PFSK-1 (cell line): ENCODE results near the gene SLC46A2.

Source experiments
- FOXP2 ChIP-seq: optimal IDR thresholded peaks from 2 replicates; pipeline ENCODE3; 2011; ENCODE audit warnings: borderline replicate concordance, control low read depth, inconsistent platforms; ENCODE audit not compliant: insufficient read depth; ENCODE audit errors: extremely low read length, extremely low read depth
- POLR2AphosphoS5 ChIP-seq: IDR thresholded peaks from 2 replicates; pipeline ENCODE4 v1.6.1; 2012; ENCODE audit warnings: low read depth, mild to moderate bottlenecking, control low read depth, low read length, moderate library complexity
- REST ChIP-seq, 2 experiments: IDR thresholded peaks; 2 replicates each; pipeline versions ENCODE4 v1.6.1 to v1.8.0; 2011 to 2012; ENCODE audit warnings: low read depth in 2 of 2, low read length in 2 of 2, control low read depth in 1 of 2, inconsistent platforms in 1 of 2, mild to moderate bottlenecking in 1 of 2, moderate library complexity in 1 of 2; ENCODE audit not compliant: insufficient read depth in 1 of 2
- SIN3A ChIP-seq: IDR thresholded peaks from 2 replicates; pipeline ENCODE4 v1.6.1; 2012; ENCODE audit warnings: mild to moderate bottlenecking, low read length, moderate library complexity, borderline replicate concordance; ENCODE audit not compliant: insufficient read depth
- TAF1 ChIP-seq: IDR thresholded peaks from 2 replicates; pipeline ENCODE4 v1.6.1; 2012; ENCODE audit warnings: low read length, control low read depth, borderline replicate concordance; ENCODE audit not compliant: insufficient read depth

The SLC46A2 gene

GRCh38 chr9:112881331-112881730 lies 9.3 kb downstream of the SLC46A2 start:
- TF ChIP-seq TAF1 (no peak), POLR2AphosphoS5 (no peak), FOXP2 (no peak)

GRCh38 chr9:112880650-112881049 lies 10.0 kb downstream of the SLC46A2 start:
- no peak for TF ChIP-seq POLR2AphosphoS5
- TF ChIP-seq TAF1, result no peak
- TF ChIP-seq FOXP2, result no peak
- TF ChIP-seq REST (IDR thresholded peaks at IDR 0.05; ENCODE audit: insufficient read depth in 1 of 2, low read depth in 2 of 2, low read length in 2 of 2), result no peak
- no peak for TF ChIP-seq SIN3A

GRCh38 chr9:112878752-112879151 lies 11.9 kb downstream of the SLC46A2 start:
- no peak for TF ChIP-seq POLR2AphosphoS5
- no peak for TF ChIP-seq SIN3A
- TF ChIP-seq FOXP2, result no peak
- no peak for TF ChIP-seq TAF1
- no peak for TF ChIP-seq REST (IDR thresholded peaks at IDR 0.05; ENCODE audit: insufficient read depth in 1 of 2, low read depth in 2 of 2, low read length in 2 of 2)

- TF ChIP-seq REST (IDR thresholded peaks at IDR 0.05; ENCODE audit: insufficient read depth in 1 of 2, low read depth in 2 of 2, low read length in 2 of 2) (no peak), TAF1 (no peak)
Observed at GRCh38 chr9:112873773-112874405, 16.8 kb downstream of the SLC46A2 start.

- TF ChIP-seq SIN3A (no peak), FOXP2 (no peak), POLR2AphosphoS5 (no peak), REST (IDR thresholded peaks at IDR 0.05; ENCODE audit: insufficient read depth in 1 of 2, low read depth in 2 of 2, low read length in 2 of 2) (no peak), TAF1 (no peak)
Observed at GRCh38 chr9:112872019-112872418, 18.7 kb downstream of the SLC46A2 start.

- no peak for TF ChIP-seq POLR2AphosphoS5
- TF ChIP-seq REST (IDR thresholded peaks at IDR 0.05; ENCODE audit: insufficient read depth in 1 of 2, low read depth in 2 of 2, low read length in 2 of 2), result no peak
- TF ChIP-seq SIN3A, result no peak
- TF ChIP-seq TAF1, result no peak
- no peak for TF ChIP-seq FOXP2
Observed at GRCh38 chr9:112870556-112870955, 20.1 kb downstream of the SLC46A2 start.
